Activated CD4-positive, alpha-beta T cell treated with anti-CD3 and anti-CD28 coated beads for 4 hours (primary cell): ENCODE measurements around the gene HBA2.
"Not testable (repeated sequence)": the region's sequence is repeated elsewhere in the genome, so short reads cannot be mapped to it uniquely, and the experiment has no call there.

Experiments
- DNase-seq, 2 donors: peaks; one replicate each; pipeline ENCODE4 v3.0.0-alpha.2; 2020

HBA2 gene

GRCh38 chr16:176006-176405 lies 3.3 kb downstream of the HBA2 start:
- DNase-seq, result not testable (repeated sequence)

DNA sequence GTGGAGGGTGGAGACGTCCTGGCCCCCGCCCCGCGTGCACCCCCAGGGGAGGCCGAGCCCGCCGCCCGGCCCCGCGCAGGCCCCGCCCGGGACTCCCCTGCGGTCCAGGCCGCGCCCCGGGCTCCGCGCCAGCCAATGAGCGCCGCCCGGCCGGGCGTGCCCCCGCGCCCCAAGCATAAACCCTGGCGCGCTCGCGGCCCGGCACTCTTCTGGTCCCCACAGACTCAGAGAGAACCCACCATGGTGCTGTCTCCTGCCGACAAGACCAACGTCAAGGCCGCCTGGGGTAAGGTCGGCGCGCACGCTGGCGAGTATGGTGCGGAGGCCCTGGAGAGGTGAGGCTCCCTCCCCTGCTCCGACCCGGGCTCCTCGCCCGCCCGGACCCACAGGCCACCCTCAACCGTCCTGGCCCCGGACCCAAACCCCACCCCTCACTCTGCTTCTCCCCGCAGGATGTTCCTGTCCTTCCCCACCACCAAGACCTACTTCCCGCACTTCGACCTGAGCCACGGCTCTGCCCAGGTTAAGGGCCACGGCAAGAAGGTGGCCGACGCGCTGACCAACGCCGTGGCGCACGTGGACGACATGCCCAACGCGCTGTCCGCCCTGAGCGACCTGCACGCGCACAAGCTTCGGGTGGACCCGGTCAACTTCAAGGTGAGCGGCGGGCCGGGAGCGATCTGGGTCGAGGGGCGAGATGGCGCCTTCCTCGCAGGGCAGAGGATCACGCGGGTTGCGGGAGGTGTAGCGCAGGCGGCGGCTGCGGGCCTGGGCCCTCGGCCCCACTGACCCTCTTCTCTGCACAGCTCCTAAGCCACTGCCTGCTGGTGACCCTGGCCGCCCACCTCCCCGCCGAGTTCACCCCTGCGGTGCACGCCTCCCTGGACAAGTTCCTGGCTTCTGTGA lies 4.1 kb downstream of the HBA2 start, which contains the start of gene HBA1:
Gene HBA1 (plus strand): TSS at position 204 of the 906 bp plus-strand sequence. CDS start 37 bp downstream, at position 241.
- DNase-seq, result not testable (repeated sequence)

- DNase-seq, result no peak
Observed at GRCh38 chr16:177394-177822, 4.7 kb downstream of the HBA2 start.

GRCh38 chr16:177981-178667 lies 5.4 kb downstream of the HBA2 start:
- no peak for DNase-seq

GRCh38 chr16:178668-179015 lies 6.0 kb downstream of the HBA2 start:
- no peak for DNase-seq

DNA sequence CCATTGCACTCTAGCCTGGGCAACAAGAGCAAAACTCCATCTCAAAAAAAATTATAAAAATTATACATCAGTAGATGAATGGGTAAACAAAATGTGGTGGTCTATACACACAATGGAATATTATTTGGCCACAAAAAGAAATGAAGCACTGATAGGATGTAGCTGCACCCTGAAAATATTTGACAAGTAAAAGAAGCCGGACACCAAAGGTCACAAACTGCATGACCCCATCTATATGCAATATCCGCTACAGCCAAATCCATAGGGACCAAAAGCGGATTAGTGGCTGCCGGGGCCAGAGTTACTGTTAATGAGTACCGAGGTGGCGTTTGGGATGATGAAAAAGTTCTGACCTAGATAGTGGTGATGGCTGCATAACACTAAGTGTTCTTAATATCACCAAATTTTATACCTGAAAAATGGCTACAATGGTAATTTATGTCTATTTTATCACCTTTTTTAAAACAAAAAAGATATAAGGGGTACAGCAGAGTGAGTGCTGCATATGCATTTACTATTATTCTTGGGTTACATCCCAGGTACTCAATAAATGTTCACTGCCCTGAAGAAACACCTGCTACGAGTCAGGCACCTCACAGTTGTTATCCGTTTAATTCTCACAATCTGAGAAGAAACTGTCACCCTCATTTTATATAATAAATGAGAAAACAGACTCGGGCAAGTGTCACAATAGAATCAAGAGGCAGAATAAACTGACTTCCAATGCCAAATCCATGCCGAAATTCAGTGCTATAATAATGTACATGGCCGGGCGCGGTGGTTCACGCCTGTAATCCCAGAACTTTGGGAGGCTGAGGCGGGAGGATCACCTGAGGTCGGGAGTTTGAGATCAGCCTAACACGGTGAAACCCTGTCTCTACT lies 6.8 kb downstream of the HBA2 start:
- no peak for DNase-seq

DNA sequence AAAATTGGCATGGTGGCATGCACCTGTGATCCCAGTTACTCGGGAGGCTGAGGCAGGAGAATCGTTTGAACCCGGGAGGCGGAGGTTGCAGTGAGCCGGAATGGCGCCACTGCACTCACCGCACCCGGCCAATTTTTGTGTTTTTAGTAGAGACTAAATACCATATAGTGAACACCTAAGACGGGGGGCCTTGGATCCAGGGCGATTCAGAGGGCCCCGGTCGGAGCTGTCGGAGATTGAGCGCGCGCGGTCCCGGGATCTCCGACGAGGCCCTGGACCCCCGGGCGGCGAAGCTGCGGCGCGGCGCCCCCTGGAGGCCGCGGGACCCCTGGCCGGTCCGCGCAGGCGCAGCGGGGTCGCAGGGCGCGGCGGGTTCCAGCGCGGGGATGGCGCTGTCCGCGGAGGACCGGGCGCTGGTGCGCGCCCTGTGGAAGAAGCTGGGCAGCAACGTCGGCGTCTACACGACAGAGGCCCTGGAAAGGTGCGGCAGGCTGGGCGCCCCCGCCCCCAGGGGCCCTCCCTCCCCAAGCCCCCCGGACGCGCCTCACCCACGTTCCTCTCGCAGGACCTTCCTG lies 7.5 kb downstream of the HBA2 start, which contains the start of gene HBQ1:
Gene HBQ1 (plus strand): TSS at position 359 of the 575 bp plus-strand sequence. CDS start 28 bp downstream, at position 387.
- DNase-seq, result peak; percentile 12 to 21

- peak; percentile 78 to 82 for DNase-seq
Observed at GRCh38 chr16:180681-181564, 8.2 kb downstream of the HBA2 start.

DNA sequence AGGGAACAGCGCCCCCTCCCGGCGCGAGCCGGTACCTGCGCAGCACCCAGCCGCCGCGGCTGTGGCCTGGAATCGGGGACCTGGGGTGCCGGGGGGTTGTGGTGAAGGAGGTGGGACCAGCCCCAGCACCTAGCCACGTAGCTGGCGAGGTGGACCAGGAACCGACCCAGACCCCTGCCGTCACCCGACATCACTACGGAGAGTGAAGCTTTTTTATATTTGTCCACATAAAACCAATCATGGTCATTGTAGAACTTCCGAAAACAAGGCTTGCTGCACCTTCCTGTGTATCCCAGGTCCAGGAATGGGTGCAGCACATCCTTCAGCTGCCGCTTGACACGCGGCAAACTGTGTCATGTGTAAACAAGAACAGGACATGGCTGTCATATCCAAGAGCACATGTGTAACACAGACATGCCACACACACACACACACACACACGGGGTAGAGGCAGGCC lies 8.9 kb downstream of the HBA2 start:
- no peak for DNase-seq

DNA sequence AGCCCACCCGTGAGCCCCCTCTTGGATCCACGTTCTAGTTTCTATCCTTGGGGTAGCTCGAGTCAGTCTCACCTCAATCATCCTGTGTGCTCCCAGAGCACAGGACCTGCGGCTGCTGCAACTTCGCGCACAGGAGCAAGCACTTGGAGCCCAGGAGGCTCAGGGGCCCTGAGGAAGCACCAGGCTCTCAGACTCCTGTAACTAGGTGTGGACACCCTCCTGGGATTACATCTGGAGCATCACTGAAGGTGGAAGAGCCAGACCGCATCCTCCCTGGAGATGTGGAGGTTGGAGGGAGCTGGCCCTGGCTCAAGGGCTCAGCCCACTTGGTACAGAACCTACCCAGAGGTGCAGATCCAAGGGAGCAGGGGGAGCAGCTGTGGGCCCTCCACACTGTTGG lies 10.3 kb downstream of the HBA2 start:
- no peak for DNase-seq

GRCh38 chr16:185213-185612 lies 12.5 kb downstream of the HBA2 start:
- no peak for DNase-seq

DNA sequence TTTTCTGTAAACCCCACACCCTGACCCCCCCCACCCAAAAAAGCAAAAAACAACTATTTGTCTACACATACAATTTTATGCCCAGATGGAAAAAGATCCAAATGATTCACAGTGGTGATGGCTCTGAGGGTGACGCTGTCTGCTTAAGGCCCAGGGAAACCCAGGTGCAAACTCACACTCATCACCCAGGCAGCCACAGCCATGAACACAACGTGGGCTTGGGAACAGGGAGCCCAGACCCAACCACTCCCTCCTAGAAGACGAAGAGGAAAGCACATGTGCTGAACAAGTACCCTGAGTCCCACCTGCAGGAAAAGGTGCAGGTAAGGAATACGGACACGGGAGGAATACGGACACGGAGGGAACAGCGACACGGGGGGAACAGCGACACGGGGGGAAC lies 13.0 kb downstream of the HBA2 start:
- no peak for DNase-seq

DNA sequence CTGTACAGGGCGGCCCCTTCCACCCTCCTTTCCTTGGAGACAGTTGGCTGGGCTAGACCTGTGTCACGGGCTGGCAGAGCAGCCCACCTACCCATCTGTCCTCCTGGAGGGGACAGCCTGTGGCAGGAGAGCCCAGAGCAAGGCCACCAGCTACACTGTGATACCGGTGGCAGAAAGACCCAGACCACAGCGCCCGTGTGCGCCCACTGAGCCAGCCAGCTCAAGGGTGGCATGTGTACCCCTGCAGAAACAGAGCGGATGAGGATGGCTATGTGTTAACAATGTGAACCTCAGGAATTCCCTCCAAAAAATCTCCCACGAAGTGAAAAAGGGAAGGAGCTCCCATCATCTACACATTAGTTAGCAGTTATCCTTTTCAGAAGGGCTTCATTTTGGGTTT lies 14.7 kb downstream of the HBA2 start:
- DNase-seq, result no peak

DNA sequence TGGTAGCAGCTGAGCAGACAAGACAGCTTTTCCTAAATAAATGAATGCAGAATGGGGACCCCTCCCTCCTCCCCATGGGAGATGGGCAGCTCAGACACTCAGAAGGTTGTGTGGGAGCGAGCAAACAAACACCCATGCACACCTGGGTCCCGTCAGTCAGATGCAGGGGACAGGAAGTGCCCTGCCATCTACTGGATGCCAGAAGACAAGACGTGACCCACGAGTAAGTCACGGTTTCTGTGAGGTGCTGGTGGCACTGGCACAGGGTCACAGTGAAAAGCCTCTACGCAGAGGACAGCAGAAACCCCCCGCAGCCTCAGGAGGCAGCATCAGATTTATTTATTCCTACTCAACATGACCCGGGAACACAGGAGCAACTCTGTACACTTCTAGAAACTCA lies 16.0 kb downstream of the HBA2 start:
- DNase-seq, result no peak

GRCh38 chr16:189604-190186 lies 17.0 kb downstream of the HBA2 start:
- no peak for DNase-seq

DNA sequence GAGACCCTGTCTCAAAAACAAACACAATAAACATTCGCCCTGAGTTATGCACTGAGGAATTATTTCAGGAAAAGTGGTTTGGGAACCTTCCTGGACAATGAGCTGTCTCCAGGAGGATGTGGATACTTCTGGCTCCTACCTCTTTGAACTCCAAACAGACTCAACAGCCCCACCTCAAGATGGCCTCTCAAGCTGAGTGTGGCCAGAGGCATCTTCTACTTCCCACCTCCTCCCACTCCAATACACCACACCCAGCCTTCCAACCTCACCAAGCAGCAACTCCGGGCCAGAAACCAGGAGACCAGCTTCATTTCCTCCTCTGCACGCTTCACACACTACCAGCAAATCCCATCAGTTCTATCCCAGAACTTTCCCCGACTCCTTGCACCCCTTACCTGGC lies 19.2 kb downstream of the HBA2 start:
- no peak for DNase-seq

DNA sequence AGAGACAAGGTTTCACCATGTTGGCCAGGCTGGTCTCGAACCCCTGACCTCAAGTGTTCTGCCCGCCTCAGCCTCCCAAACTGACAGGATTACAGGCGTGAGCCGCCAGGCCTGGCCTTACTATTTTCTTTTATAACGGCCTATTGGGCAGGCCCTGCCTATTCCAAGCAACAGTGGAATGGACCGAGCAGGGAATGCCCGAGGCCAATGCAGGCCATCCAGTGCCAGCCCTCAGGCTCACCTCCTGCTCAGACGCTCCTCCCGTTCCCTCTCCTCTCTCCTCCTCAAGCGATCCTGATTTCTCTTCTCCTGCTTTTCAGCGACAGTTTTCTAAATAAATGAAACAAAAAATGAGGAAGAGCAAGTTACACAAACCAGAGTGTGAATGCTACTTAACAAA lies 20.0 kb downstream of the HBA2 start:
- no peak for DNase-seq

- no peak for DNase-seq
Observed at GRCh38 chr16:193441-193840, 20.8 kb downstream of the HBA2 start.

DNA sequence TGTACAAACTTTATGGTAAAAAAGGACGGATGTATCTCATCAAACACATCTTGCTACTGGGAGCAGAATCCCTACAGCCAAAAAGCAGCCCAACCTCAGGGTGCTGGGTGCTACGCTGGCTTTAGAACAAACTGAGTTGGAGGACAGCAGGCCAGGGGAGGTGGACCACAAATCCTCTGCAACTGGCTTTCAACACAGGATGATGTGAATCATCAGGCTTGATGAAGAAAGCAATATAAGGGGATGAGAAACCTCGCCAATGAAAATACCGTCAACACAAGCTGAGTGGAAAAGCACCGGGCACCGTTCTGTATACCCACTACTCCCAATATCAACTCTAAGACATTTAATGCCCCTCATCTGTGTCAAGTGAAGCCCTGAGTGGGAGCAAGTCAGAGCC lies 21.8 kb downstream of the HBA2 start:
- DNase-seq, result no peak

GRCh38 chr16:200388-200787 lies 27.7 kb downstream of the HBA2 start:
- no peak for DNase-seq

DNA sequence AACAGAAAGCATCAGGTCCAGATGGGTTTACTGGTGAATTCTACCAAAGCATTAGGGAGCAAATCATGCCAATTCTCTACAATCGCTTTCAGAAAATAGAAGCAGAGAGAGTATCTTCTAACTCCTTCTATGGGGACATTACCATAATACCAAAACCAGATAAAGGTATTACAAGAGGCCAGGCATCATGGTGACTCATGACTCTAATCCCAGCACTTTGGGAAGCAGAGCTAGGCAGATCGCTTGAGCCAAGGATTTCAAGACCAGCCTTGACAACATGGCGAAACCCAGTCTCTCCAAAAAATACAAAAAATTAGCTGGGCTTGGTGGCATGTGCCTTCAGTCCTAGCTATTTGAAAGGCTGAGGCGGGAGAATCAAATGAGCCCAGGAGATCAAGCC lies 30.6 kb downstream of the HBA2 start:
- no peak for DNase-seq
